H1 (cell line): Measurements from ENCODE around the gene PSMB5. TPM values are rescaled to one million over a fixed set of nuclear protein-coding genes. Genes with fewer than 3 reads are reported as not detected.

Source experiments
- CTCF ChIA-PET: fragments of 300-600 bp; sonication (Branson Sonifier 250); formaldehyde crosslinking; loops from one replicate; lab custom pipeline; 2021; ENCODE audit not compliant: partially characterized antibody; lab: Charles Lee
- POLR2A ChIA-PET: fragments of 300-600 bp; sonication (Branson Sonifier 250); formaldehyde crosslinking; loops from one replicate; lab custom pipeline; 2021; ENCODE audit warnings: inconsistent platforms; ENCODE audit not compliant: partially characterized antibody; lab: Charles Lee
- DNase-seq, 2 experiments: peaks; one replicate each; pipeline versions ENCODE4 v3.0.0 to v3.0.0-alpha.2; 2010 to 2022; ENCODE audit warnings: low spot score in 2 of 2, low read depth in 1 of 2, mixed read lengths in 1 of 2
- FAIRE-seq: peaks from 2 replicates; lab custom pipeline; 2011; peaks lifted over from hg19 to GRCh38; lab: Jason Lieb, UNC
- H2AFZ ChIP-seq: 2 replicates; pipeline ENCODE4 v1.8.1; 2012; ENCODE audit warnings: low read length, inconsistent platforms
- H2AK5ac ChIP-seq: 2 replicates; pipeline ENCODE4 v1.6.1; 2013; ENCODE audit warnings: low read depth, low read length
- H2BK120ac ChIP-seq: replicated peaks from 2 replicates; pipeline ENCODE3; 2013; ENCODE audit warnings: low read depth, low read length, inconsistent platforms
- H2BK12ac ChIP-seq: 2 replicates; pipeline ENCODE4 v1.6.1; 2013; ENCODE audit warnings: low read depth, low read length
- H2BK15ac ChIP-seq: 2 replicates; pipeline ENCODE4 v1.6.1; 2013; ENCODE audit warnings: low read length
- H2BK20ac ChIP-seq: 2 replicates; pipeline ENCODE4 v1.6.1; 2013; ENCODE audit warnings: low read length
- H2BK5ac ChIP-seq: 2 replicates; pipeline ENCODE4 v1.6.1; 2013; ENCODE audit warnings: low read depth, low read length
- H3K14ac ChIP-seq: 2 replicates; pipeline ENCODE4 v1.6.1; 2013; ENCODE audit warnings: inconsistent platforms; ENCODE audit not compliant: insufficient read length
- H3K18ac ChIP-seq: 2 replicates; pipeline ENCODE4 v1.6.1; 2013; ENCODE audit warnings: low read length; ENCODE audit errors: extremely low read depth
- H3K23ac ChIP-seq: 2 replicates; pipeline ENCODE4 v1.6.1; 2013; ENCODE audit warnings: inconsistent platforms; ENCODE audit not compliant: insufficient read length
- H3K23me2 ChIP-seq: 2 replicates; pipeline ENCODE4 v1.6.1; 2013; ENCODE audit warnings: low read depth, low read length
- H3K27ac ChIP-seq: 2 replicates; pipeline ENCODE4 v1.6.1; 2011; ENCODE audit warnings: low read depth, low read length, inconsistent platforms
- H3K27me3 ChIP-seq, 4 experiments: replicated peaks in 1 of 4; 1 replicate in 1 of 4; 2 replicates in 3 of 4; pipeline versions ENCODE4 v1.6.1 to v1.8.1; 2011 to 2013; ENCODE audit warnings: low read length in 3 of 4, mild to moderate bottlenecking in 3 of 4, inconsistent platforms in 2 of 4, mixed read lengths in 2 of 4, moderate library complexity in 1 of 4; ENCODE audit not compliant: control insufficient read depth in 3 of 4, insufficient read depth in 3 of 4; ENCODE audit errors: extremely low read depth in 1 of 4
- H3K36me3 ChIP-seq, 4 experiments: 2 replicates each; pipeline versions ENCODE4 v1.6.1 to v1.8.1; 2011 to 2013; ENCODE audit warnings: mild to moderate bottlenecking in 4 of 4, low read length in 3 of 4, moderate library complexity in 2 of 4, control low read depth in 1 of 4, inconsistent platforms in 1 of 4; ENCODE audit not compliant: insufficient read depth in 4 of 4, control insufficient read depth in 2 of 4
- H3K4ac ChIP-seq: replicated peaks from 2 replicates; pipeline ENCODE3; 2013; ENCODE audit warnings: low read length, low read depth, mixed read lengths, inconsistent platforms; ENCODE audit not compliant: insufficient read length
- H3K4me1 ChIP-seq, 4 experiments: replicated peaks in 1 of 4; 1 replicate in 1 of 4; 2 replicates in 3 of 4; pipeline versions ENCODE4 v1.6.1 to v1.8.1; 2011 to 2013; ENCODE audit warnings: low read length in 3 of 4, inconsistent platforms in 2 of 4, mixed read lengths in 1 of 4; ENCODE audit not compliant: insufficient read depth in 4 of 4, control insufficient read depth in 3 of 4
- H3K4me2 ChIP-seq, 2 experiments: 2 replicates each; pipeline versions ENCODE4 v1.6.1 to v1.8.1; 2011 to 2013; ENCODE audit warnings: low read depth in 2 of 2, low read length in 2 of 2, control low read depth in 1 of 2, inconsistent platforms in 1 of 2, mild to moderate bottlenecking in 1 of 2; ENCODE audit not compliant: insufficient read depth in 1 of 2
- H3K4me3 ChIP-seq, 4 experiments: fragments of 200-600, 300-600 bp in 1 of 4; sonication (generic), shearing (Covaris generic), sonication (Bioruptor Twin) in 1 of 4; 2 replicates each; pipeline versions ENCODE4 v1.5.1 to v1.8.1; 2011 to 2016; ENCODE audit warnings: low read length in 4 of 4, low read depth in 3 of 4, control low read depth in 2 of 4, inconsistent platforms in 2 of 4, mild to moderate bottlenecking in 2 of 4, mixed read lengths in 1 of 4, moderate library complexity in 1 of 4; ENCODE audit not compliant: insufficient read depth in 2 of 4; ENCODE audit errors: extremely low read depth in 1 of 4
- H3K56ac ChIP-seq: replicated peaks from 2 replicates; pipeline ENCODE3; 2013; ENCODE audit warnings: low read depth, mild to moderate bottlenecking, mixed read lengths, low read length, inconsistent platforms; ENCODE audit not compliant: insufficient read length
- H3K79me1 ChIP-seq: 2 replicates; pipeline ENCODE4 v1.6.1; 2013; ENCODE audit warnings: low read depth, low read length, control low read depth
- H3K79me2 ChIP-seq, 2 experiments: 2 replicates each; pipeline versions ENCODE4 v1.6.1 to v1.8.1; 2012 to 2013; ENCODE audit warnings: low read length in 2 of 2, mild to moderate bottlenecking in 2 of 2, inconsistent platforms in 1 of 2; ENCODE audit not compliant: insufficient read depth in 2 of 2, control insufficient read depth in 1 of 2
- H3K9ac ChIP-seq, 4 experiments: replicated peaks in 1 of 4; 1 replicate in 1 of 4; 2 replicates in 3 of 4; pipeline versions ENCODE4 v1.6.1 to v1.8.1; 2011 to 2013; ENCODE audit warnings: low read depth in 3 of 4, low read length in 3 of 4, control low read depth in 2 of 4, mild to moderate bottlenecking in 2 of 4, moderate library complexity in 2 of 4, inconsistent platforms in 1 of 4; ENCODE audit errors: extremely low read depth in 1 of 4
- H3K9me3 ChIP-seq, 2 experiments: 2 replicates each; pipeline versions ENCODE4 v1.6.1 to v1.8.1; 2012 to 2013; ENCODE audit warnings: mild to moderate bottlenecking in 2 of 2, moderate library complexity in 2 of 2, control low read depth in 1 of 2, inconsistent platforms in 1 of 2, low read depth in 1 of 2, low read length in 1 of 2, mixed read lengths in 1 of 2; ENCODE audit not compliant: insufficient read depth in 2 of 2
- H4K20me1 ChIP-seq, 2 experiments: replicated peaks in 1 of 2; 2 replicates each; pipeline versions ENCODE3 to v1.8.1; 2011 to 2013; ENCODE audit warnings: inconsistent platforms in 2 of 2, low read length in 2 of 2, mild to moderate bottlenecking in 1 of 2; ENCODE audit not compliant: insufficient read depth in 2 of 2, control insufficient read depth in 1 of 2
- H4K5ac ChIP-seq: 2 replicates; pipeline ENCODE4 v1.6.1; 2013; ENCODE audit warnings: low read length, low read depth, mixed read lengths, inconsistent platforms; ENCODE audit not compliant: insufficient read length
- H4K8ac ChIP-seq: 2 replicates; pipeline ENCODE4 v1.8.0; 2013; ENCODE audit warnings: mild to moderate bottlenecking, moderate library complexity, low read length, inconsistent platforms; ENCODE audit not compliant: insufficient read depth; ENCODE audit errors: extremely low read depth
- H4K91ac ChIP-seq: replicated peaks from 2 replicates; pipeline ENCODE3; 2013; ENCODE audit warnings: low read length, mixed read lengths, inconsistent platforms; ENCODE audit not compliant: insufficient read length
- ATF3 ChIP-seq: IDR thresholded peaks from 2 replicates; pipeline ENCODE4 v1.6.1; 2011; ENCODE audit warnings: low read depth, mild to moderate bottlenecking, low read length; ENCODE audit not compliant: insufficient read depth
- BRCA1 ChIP-seq: IDR thresholded peaks from 2 replicates; pipeline ENCODE4 v1.6.1; 2012; ENCODE audit warnings: low read depth, low read length, improper control_type of control experiment
- CBX8 ChIP-seq: fragments of 300-800, 300-1000 bp; sonication (generic); IDR thresholded peaks from 2 replicates; pipeline ENCODE4 v1.7.1; 2016; ENCODE audit warnings: low read depth, low read length, borderline replicate concordance
- HDAC6 ChIP-seq: IDR thresholded peaks from one replicate; pipeline ENCODE4 v1.7.1; 2012; ENCODE audit warnings: low read depth, mild to moderate bottlenecking, inconsistent platforms, low read length, moderate library complexity
- KDM4A ChIP-seq: IDR thresholded peaks from one replicate; pipeline ENCODE4 v1.7.1; 2012; ENCODE audit warnings: low read depth, mild to moderate bottlenecking, moderate library complexity, low read length, inconsistent platforms; ENCODE audit not compliant: severe bottlenecking
- MAFK ChIP-seq: IDR thresholded peaks from 2 replicates; pipeline ENCODE4 v1.6.1; 2012; ENCODE audit warnings: low read depth, mild to moderate bottlenecking, improper control_type of control experiment, low read length
- MAX ChIP-seq: IDR thresholded peaks from 2 replicates; pipeline ENCODE4 v1.6.1; 2012; ENCODE audit warnings: inconsistent platforms
- POLR2AphosphoS5 ChIP-seq: IDR thresholded peaks from 2 replicates; pipeline ENCODE4 v1.6.1; 2011; ENCODE audit warnings: low read depth, low read length
- SAP30 ChIP-seq: fragments of 300-600 bp; sonication (generic); IDR thresholded peaks from 2 replicates; pipeline ENCODE4 v1.7.1; 2012; ENCODE audit warnings: low read length, moderate library complexity, mild to moderate bottlenecking, inconsistent platforms; ENCODE audit not compliant: insufficient read depth, insufficient replicate concordance
- SIX5 ChIP-seq: IDR thresholded peaks from 2 replicates; pipeline ENCODE4 v1.6.1; 2011; ENCODE audit warnings: mild to moderate bottlenecking, low read depth, low read length
- SRF ChIP-seq: IDR thresholded peaks from 2 replicates; pipeline ENCODE4 v1.6.1; 2011; ENCODE audit warnings: mild to moderate bottlenecking, low read depth, low read length, moderate library complexity
- TBP ChIP-seq: IDR thresholded peaks from 2 replicates; pipeline ENCODE4 v1.6.1; 2011; ENCODE audit warnings: low read depth, low read length, improper control_type of control experiment
- TEAD4 ChIP-seq: IDR thresholded peaks from 2 replicates; pipeline ENCODE4 v1.6.1; 2012; ENCODE audit warnings: low read depth, low read length, inconsistent platforms, mixed read lengths
- WGBS, 2 experiments: shearing (Covaris generic) in 1 of 2; methylation state at CpG; one replicate each; pipeline versions ENCODE4 v1.1.6 to v1.1.7; 2013 to 2015; ENCODE audit warnings: low lambda C conversion rate in 2 of 2, mixed read lengths in 2 of 2, inconsistent platforms in 1 of 2, low coverage in 1 of 2, missing lambda C conversion rate in 1 of 2; ENCODE audit not compliant: insufficient replicate concordance in 2 of 2, insufficient coverage in 1 of 2, insufficient read length in 1 of 2; ENCODE audit errors: extremely low coverage in 1 of 2, missing lambda C conversion rate in 1 of 2; 5-methylcytosine and 5-hydroxymethylcytosine counted together
- polyA plus RNA-seq, 7 experiments: library from polyadenylated mRNA; depleted of rRNA in 3 of 7; stranded (reverse) in 5 of 7; unstranded in 2 of 7; fragments of >200 nt in 5 of 7; fragments of 200-250 nt in 2 of 7; gene quantifications; 1 replicate in 5 of 7; 2 replicates in 1 of 7; 4 replicates in 1 of 7; pipeline versions ENCODE4 v1.2.1 to v1.2.3, GENCODE V29; 2011 to 2013; ENCODE audit warnings: missing spikeins in 2 of 7, mixed read lengths in 2 of 7
- total RNA-seq: library from RNA; stranded (reverse); fragmentation: NEBNext Ultra II Directional; extraction: Animal tissue kit (Norgen Biotek cat#: 25700); gene quantifications from 2 replicates; pipeline ENCODE4 v1.2.1, GENCODE V29; 2021

The PSMB5 gene
- total and polyA plus RNA-seq, 2 of the 8 experiments (the other 6 are each of a cell fraction or from before 2014, with no cell fraction given) = 254 to 510 TPM

GRCh38 chr14:23077962-23078361 is 43.3 kb upstream of the PSMB5 start:
- Histone ChIP-seq H2AFZ (no peak overlapping the region), H2AK5ac (no peak overlapping the region), H3K79me1 (no peaks in the 10 kb centered on the region), H3K79me2 (peaks cover 4 to 10% of the 10 kb centered on the region in 2 experiments; a peak in 1 of 4 replicates), H2BK5ac (no peak overlapping the region), H4K20me1 (peaks cover 1 to 12% of the 10 kb centered on the region in 2 experiments), H3K23me2 (no peaks in the 10 kb centered on the region; the same call in 1 of the 2 replicates), H3K4ac (no peak overlapping the region), H3K27me3 (no peaks in the 10 kb centered on the region), H2BK15ac (no peak overlapping the region), H3K27ac (no peak overlapping the region), H3K18ac (no peak overlapping the region), H3K4me1 (peaks cover 0 to 1% (median 0%) of the 10 kb centered on the region in 4 experiments; a peak in 2 of 7 replicates), H3K56ac (no peak overlapping the region), H3K9me3 (no peaks in the 10 kb centered on the region; a peak in 1 of 4 replicates), H3K9ac (no peak overlapping the region), H3K4me2 (no peak overlapping the region), H4K91ac (no peak overlapping the region), H3K23ac (no peak overlapping the region), H2BK20ac (no peak overlapping the region), H3K36me3 (peaks cover 34 to 80% (median 68%) of the 10 kb centered on the region in 4 experiments), H2BK120ac (no peak overlapping the region), H2BK12ac (no peak overlapping the region), H3K4me3 (no peak overlapping the region), H3K14ac (no peak overlapping the region), H4K8ac (no peak overlapping the region; the same call in 1 of the 2 replicates), H4K5ac (no peak overlapping the region)
- ChIA-PET POLR2A (interaction anchor here (0.6 to 4.6 kb wide), 11 partner anchors 10 to 144 kb away, joined by 3 to 24 read pairs (median 4); partner anchors contain the start of genes ACIN1 and C14orf119), CTCF (interaction anchor here (0.6 to 4.7 kb wide), 29 partner anchors 9 to 302 kb away, joined by 3 to 56 read pairs (median 5); partner anchors contain the start of genes ACIN1, C14orf119, PSMB11 and RNF212B)
- DNase-seq (no peak), FAIRE-seq (no peak)
- 91% methylated on average over 5 of the region's 5 CpGs; no CpG with 5 or more reads in 1 of the 2 experiments for WGBS, 2 experiments
- no peak for TF ChIP-seq SAP30
- no peak for TF ChIP-seq TBP
- TF ChIP-seq MAFK = no peak
- TF ChIP-seq SRF = no peak
- TF ChIP-seq ATF3 = no peak
- TF ChIP-seq MAX = no peak
- no peak for TF ChIP-seq TEAD4
- TF ChIP-seq CBX8 = no peak
- no peak for TF ChIP-seq POLR2AphosphoS5
- no peak for TF ChIP-seq SIX5
- no peak for TF ChIP-seq KDM4A
- no peak for TF ChIP-seq BRCA1
- no peak for TF ChIP-seq HDAC6
